Stimulated activated CD4-positive, alpha-beta T cell treated with anti-CD3 and anti-CD28 coated beads, Interleukin-15, amount 100 ng/mL, for 1 hour (primary cell): ENCODE measurements around the gene CAMK2D.

Experiments used
- DNase-seq, 2 donors: peaks; one replicate each; pipeline ENCODE4 v3.0.0-alpha.2; 2020; ENCODE audit warnings: low read depth in 1 of 2, low spot score in 1 of 2

CAMK2D gene

GRCh38 chr4:113643505-113643904 lies 118.0 kb downstream of the CAMK2D start:
- DNase-seq, result no peak

- DNase-seq, result no peak
These were observed 120.5 kb downstream of the CAMK2D start for GRCh38 chr4:113641025-113641431.

GRCh38 chr4:113639326-113639725 lies 122.2 kb downstream of the CAMK2D start:
- DNase-seq, result no peak

DNA sequence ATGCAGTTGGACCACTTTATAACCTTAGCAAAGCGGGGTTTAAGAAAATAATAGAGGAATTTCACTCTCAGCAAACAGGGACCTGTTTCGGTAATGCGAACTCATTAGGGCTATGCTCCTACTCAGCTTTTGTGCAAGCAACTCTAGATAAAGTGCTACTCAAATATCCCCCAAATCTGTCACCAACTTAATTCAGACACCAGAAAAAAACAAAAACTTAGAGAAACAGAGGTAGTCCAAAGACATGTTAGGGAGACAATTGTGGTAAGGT lies 123.0 kb downstream of the CAMK2D start:
- no peak for DNase-seq

- no peak for DNase-seq
These were observed 123.5 kb downstream of the CAMK2D start for GRCh38 chr4:113637823-113638561.

DNA sequence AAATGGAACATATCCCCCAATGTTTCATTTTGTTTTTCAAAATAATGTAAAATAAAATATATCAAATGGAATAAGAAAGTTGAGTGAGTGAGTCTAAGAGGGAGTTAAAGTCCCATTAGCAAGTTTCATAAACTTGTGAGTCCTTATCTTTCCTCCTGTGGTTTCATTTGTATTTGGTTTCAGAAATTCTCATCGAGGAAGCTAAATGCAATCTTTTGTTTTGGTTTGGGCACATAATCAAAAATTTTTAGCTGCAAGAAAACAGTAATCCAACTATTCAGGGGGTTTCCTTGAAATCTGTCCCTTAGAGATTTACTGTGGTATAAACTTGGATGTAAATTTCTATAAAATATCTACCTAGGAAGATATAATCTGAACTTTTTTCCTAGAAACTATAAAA lies 124.2 kb downstream of the CAMK2D start:
- DNase-seq, result no peak

GRCh38 chr4:113636877-113637276 lies 124.7 kb downstream of the CAMK2D start:
- DNase-seq, result no peak

DNA sequence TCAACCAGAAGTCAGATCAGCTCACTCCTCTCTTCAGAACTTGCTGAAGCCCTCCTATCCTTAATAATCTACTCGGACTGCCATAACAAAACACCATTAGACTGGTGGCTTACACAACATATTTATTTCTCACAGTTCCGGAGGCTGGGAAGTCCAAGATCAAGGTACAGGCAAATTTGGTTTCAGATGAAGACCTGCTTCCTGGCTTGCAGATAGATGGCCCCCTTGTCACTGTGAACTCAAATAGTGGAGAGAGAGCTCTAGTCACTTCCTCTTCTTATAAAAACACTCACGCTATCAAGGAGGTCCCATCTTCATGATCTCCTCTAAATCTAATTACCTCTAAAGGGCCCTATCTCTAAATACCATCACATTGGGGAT lies 125.1 kb downstream of the CAMK2D start:
- no peak for DNase-seq

DNA sequence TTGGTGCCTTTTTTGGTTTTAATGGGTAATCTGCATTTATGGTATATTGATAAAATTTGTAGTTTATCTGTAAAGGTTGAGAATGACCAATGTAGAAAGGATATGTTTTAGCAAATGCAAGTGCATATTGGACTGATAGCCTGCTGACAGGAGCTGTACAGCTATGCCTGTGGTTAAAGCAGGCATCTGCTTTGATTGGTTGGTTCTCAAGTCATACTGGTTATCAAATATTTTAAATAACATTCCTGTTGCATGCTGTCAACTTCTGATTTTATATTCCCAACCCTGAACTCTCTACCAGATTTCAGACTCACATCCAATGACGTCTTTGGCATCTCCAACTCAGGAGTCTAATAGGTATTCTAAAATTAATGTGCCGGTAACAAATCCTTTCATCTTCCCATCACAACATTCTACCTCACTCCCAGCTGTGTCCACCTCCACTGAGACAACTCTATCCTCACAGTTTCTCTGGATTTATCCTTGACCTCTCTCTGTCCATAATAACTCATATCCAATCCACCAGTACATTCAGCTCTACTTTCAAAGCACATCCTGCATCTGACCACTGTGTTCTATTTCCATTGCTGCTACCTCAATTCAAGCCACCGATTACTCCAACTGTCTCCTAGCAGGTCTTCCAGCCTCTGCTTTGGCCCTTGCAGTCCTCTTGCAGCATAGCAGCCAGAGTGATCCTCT lies 125.7 kb downstream of the CAMK2D start:
- DNase-seq, result no peak

DNA sequence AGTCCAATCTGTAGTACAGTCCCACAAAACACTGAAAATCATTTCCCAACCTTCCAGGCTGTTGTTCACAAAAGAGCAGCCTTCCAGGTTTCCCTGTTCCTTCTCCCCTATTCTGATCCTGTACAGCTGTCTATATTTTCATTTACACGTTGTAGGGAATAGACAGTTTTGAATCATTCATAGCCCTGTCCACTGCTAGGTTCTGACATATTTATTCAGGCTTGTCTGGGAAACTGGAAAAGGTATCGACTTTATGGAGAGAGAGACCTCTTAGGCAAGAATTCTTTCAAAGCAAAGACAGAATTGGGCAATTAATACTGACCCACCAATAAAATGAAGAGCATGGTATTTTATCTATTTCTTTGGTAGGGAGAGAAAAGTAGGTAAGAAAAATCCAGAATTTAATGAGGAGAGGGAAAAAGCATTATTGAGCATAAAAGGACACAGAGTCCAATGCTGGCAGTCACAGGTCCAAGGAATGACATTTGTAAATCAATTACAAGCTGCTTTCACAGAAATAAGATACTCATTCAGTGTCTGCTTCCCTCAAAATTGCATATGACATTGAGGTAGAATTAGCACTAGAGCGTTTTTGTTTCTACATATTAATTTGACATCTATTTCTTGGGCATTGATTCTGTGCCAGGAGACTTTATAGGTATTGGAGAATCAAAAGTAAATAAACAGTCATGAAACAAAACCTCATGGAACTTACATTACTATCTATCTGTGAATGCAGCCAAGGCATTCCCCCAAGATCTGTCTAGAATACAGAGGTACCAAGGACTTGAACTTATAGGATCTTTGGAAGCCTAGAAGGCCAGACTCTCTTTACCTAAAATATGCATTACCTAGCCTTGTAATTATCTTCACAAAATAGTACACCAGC lies 127.2 kb downstream of the CAMK2D start:
- DNase-seq, result no peak

- no peak for DNase-seq
These were observed 128.1 kb downstream of the CAMK2D start for GRCh38 chr4:113633467-113633866.

GRCh38 chr4:113628711-113629110 lies 132.8 kb downstream of the CAMK2D start:
- DNase-seq, result no peak

DNA sequence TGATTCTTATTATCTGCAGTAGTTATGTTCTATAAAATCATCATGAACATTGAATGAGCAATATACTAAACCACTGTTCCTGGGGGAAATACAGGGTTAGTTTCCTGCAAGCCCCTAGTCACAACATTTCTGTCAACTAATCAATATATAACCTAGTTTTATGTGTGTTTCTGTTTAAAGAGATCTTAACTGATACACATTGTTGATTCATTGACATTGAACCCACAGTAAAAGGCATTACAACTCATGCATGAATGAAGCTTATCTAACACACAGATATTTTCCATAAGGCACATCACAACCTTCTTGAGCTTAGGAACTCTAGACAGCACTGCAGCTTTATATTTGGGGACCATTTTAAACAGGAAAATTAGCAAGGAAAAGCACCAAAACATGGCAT lies 134.2 kb downstream of the CAMK2D start:
- no peak for DNase-seq

- no peak for DNase-seq
These were observed 135.6 kb downstream of the CAMK2D start for GRCh38 chr4:113625902-113626301.

DNA sequence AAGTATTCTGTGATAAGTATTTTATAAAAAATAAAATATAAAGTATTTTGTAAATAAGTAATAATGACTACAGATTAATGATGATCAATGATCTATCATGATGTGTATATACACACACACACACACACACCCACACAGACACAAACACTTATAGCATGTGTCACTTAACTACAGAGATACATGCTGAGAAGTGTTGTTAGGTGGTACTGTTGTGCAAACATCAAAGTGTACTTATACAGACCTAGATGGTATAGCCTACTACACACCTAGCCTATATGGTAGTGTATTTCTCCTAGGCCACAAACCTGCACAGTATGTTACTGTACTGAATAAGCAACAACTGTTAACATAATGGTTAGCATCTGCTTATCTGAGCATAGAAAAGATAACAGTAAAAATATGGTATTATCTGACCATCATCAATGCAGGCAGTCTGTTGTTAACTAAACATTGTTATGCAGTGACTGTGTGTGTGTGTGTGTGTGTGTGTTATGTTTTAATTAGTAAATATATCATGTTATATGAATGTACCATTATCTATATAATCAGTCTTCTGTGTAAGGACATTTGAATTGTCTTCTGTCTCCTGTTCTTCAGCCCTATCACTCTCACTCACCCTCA lies 138.2 kb downstream of the CAMK2D start:
- DNase-seq, result no peak

DNA sequence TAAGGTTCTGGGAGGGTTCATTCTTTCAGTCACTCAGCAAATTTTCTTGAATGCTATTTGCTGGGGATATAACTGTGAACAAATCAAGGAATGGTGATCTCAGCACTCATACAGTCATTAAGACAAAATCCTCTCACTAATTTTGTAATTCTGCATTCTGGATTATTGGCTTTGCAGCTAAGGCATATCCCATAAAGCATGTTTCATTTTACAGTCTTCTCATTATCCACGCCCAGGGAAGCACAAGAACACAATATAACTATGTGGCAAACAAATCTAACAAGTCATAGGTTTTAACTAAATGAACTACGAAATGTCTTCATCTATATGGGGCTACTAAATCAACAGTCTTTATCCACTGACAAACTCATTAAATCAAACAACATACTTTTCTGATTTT lies 139.9 kb downstream of the CAMK2D start:
- no peak for DNase-seq

DNA sequence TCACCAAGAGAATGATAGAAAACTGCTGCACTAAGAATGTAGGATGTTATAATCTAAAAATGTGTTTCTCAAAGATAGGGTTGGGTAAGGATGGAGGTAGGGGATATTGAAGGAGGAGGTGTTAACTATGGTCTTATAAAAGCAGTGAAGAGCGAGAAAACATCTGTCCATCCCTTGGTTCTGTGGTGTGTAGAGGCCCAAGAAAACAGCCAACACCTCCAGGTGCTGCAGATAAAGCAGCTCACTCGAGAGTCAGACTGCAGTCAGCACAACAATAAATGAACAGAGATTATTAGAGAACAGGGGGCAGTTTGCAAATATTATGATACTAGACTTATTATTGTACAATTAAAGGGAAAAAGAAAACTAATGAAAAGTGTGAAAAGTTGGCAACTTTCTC lies 141.5 kb downstream of the CAMK2D start:
- DNase-seq, result no peak

DNA sequence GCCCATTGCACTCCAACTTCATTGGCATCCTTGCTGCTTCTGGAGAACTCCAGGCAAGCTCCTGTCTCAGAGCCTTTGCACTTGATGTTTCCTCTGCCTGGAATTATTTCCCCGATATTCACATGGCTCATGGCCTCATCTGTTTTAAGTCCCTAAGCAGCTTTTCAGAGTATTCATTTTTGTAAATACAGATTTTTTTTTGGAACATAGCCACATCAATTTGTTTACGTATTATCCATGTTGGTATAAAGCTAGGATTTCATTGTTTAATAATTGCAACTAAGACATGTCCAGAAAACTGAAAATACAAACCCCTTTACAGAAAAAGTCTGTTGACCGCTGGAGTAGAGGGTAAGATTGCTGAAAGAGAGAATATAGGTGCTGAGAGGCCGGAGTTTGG lies 142.0 kb downstream of the CAMK2D start:
- no peak for DNase-seq

GRCh38 chr4:113618205-113618604 lies 143.3 kb downstream of the CAMK2D start:
- no peak for DNase-seq

- no peak for DNase-seq
These were observed 144.3 kb downstream of the CAMK2D start for GRCh38 chr4:113617195-113617594.

- no peak for DNase-seq
These were observed 145.1 kb downstream of the CAMK2D start for GRCh38 chr4:113616443-113616842.

DNA sequence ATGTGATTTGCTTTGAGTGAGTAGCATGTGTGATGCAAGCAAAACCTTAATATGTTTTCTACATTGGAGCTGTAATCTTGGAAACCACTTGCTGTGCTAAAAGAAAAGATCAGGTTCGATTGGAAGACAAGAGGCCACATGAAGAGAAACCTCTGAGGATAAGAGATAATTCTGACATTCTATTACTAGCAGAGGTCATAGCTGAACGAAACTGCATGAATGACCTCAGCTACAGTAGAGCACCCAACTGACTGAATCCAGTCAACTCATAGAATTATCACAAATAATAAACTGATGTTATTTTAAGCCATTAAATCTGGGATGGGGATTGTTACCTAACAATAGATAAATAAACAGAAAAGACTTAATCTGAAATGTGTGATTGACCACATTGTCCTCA lies 147.1 kb downstream of the CAMK2D start:
- DNase-seq, result no peak
